Measurements from ENCODE around the gene PRELID1. TPM values are rescaled to one million over a fixed set of nuclear protein-coding genes. Genes with fewer than 3 reads are reported as not detected.

PRELID1 gene
- total RNA-seq, 1 donor from 2014 or later: 39.1 TPM

DNA sequence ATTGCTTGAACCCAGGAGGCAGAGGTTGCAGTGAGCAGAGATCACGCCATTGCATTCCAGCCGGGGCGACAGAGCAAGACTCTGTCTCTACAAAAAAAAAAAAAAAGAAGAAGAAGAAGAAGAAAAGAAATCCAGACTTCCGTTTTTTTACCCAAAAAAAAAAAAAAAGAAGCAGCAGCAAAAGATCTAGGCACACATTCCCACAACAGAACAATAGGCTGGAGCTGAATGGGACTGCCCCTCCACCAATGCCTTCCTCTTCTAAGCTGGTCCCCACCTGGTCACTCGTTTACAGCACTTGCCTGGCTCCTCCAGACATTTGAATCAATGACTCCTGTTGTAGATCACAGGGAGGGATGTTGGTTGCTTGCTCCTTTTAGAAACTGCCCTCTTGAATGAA, 49.5 kb downstream of the PRELID1 start:
- H3K4me3 ChIP-seq (ENCODE audit: low read length in 3 of 3): no peak overlapping the region
- no peaks in the 10 kb centered on the region for H3K9me3 ChIP-seq (ENCODE audit: control insufficient read depth in 3 of 3, low read length in 3 of 3)
- H3K27ac ChIP-seq (ENCODE audit: low read depth, low read length): no peak overlapping the region
- H3K36me3 ChIP-seq (ENCODE audit: control insufficient read depth in 3 of 3, insufficient read depth in 3 of 3, low read length in 3 of 3): peaks cover 8 to 13% (median 10%) of the 10 kb centered on the region in 3 donors
- H3K9ac ChIP-seq (ENCODE audit: low read depth in 1 of 3, low read length in 3 of 3): no peak overlapping the region
- no peaks in the 10 kb centered on the region for H3K27me3 ChIP-seq (ENCODE audit: control insufficient read depth in 3 of 3, insufficient read depth in 3 of 3, low read length in 3 of 3)
- H3K4me1 ChIP-seq (ENCODE audit: control insufficient read depth in 3 of 3, insufficient read depth in 3 of 3, low read length in 3 of 3): peaks cover 27 to 41% (median 35%) of the 10 kb centered on the region in 3 donors

DNA sequence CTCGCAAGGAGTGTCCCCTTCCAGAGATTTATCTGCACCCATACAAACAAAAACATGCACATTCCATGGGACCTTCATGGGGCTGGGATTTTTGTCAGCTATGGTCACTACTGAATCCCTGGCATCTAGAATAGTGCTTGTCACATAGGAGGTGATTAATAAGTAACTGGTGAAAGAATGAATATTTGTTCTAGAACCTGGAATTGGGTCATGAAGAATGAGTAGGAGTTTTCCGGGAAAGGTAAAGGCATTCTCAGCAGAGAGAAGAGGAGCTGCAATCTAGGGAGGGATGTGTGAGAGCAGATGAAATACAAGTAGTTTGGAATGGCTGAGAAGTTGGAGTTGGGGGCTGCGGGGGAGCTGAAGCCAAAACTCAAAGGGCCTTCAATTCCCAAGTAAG, 50.7 kb downstream of the PRELID1 start:
- H3K9me3 ChIP-seq (ENCODE audit: control insufficient read depth in 3 of 3, low read length in 3 of 3): no peaks in the 10 kb centered on the region
- H3K4me3 ChIP-seq (ENCODE audit: low read length in 3 of 3): no peak overlapping the region
- H3K27me3 ChIP-seq (ENCODE audit: control insufficient read depth in 3 of 3, insufficient read depth in 3 of 3, low read length in 3 of 3): no peaks in the 10 kb centered on the region
- H3K36me3 ChIP-seq (ENCODE audit: control insufficient read depth in 3 of 3, insufficient read depth in 3 of 3, low read length in 3 of 3): peaks cover 7 to 10% (median 9%) of the 10 kb centered on the region in 3 donors
- H3K9ac ChIP-seq (ENCODE audit: low read depth in 1 of 3, low read length in 3 of 3): no peak overlapping the region
- H3K4me1 ChIP-seq (ENCODE audit: control insufficient read depth in 3 of 3, insufficient read depth in 3 of 3, low read length in 3 of 3): peaks cover 38 to 48% (median 47%) of the 10 kb centered on the region in 3 donors
- H3K27ac ChIP-seq (ENCODE audit: low read depth, low read length): no peak overlapping the region

DNA sequence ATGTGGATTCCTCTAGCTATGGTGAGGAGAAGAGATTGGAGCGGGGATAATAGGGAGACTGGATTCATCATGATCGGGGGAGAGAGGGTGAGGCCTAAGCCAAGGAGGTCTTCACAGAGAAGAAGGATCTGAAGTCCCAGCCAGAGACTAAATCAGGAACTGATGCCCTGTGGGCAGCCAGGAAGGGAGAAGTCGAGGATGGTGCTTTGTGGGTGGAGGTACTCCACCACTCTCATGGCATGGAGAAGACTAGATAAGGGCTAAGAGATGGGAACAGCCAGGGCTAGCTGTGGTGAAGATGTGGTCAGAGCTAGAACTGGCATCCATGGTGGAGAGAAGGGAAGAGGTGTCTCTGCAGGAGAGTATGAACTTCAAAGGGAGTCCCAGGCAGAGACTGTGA, 51.1 kb downstream of the PRELID1 start:
- Histone ChIP-seq H3K27ac (ENCODE audit: low read depth, low read length) (no peak overlapping the region), H3K4me1 (ENCODE audit: control insufficient read depth in 3 of 3, insufficient read depth in 3 of 3, low read length in 3 of 3) (peaks cover 34 to 48% (median 47%) of the 10 kb centered on the region in 3 donors), H3K9ac (ENCODE audit: low read depth in 1 of 3, low read length in 3 of 3) (no peak overlapping the region), H3K9me3 (ENCODE audit: control insufficient read depth in 3 of 3, low read length in 3 of 3) (no peaks in the 10 kb centered on the region), H3K4me3 (ENCODE audit: low read length in 3 of 3) (no peak overlapping the region), H3K27me3 (ENCODE audit: control insufficient read depth in 3 of 3, insufficient read depth in 3 of 3, low read length in 3 of 3) (no peaks in the 10 kb centered on the region), H3K36me3 (ENCODE audit: control insufficient read depth in 3 of 3, insufficient read depth in 3 of 3, low read length in 3 of 3) (peaks cover 4 to 9% (median 5%) of the 10 kb centered on the region in 3 donors)

DNA sequence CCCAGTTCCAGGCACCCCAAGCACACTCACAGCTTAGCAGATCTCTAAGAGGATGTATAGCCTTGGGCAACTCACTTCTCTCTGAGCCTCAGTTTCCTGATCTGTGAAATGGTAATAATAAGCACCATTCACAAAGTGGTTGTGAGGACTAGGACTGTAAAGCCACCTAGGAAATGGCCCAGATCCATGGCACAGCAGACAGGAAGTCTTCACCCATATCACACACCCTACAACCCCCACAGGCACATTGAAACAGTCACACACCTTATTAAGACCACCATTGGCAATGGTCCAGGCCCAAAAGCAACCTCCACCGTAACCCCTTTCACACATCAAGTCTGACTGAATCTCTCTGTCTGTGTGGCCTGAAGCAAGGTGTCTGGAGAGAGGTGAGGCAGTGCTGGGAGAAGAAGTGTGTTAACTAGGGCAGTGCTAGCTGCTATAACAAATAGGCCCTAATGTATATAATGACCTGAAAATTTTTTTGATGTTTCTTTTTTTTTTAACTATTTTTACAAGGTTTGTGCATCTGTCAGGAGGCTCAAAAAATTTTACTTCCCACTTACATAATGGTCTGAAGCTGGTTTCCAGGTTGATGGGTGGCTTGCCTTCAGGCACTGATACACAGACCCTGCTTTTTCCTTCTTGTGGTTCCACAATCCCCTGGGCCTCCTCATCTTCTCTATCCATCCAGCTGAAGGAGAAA, 51.7 kb downstream of the PRELID1 start:
- Histone ChIP-seq H3K9ac (ENCODE audit: low read depth in 1 of 3, low read length in 3 of 3) (no peak overlapping the region), H3K36me3 (ENCODE audit: control insufficient read depth in 3 of 3, insufficient read depth in 3 of 3, low read length in 3 of 3) (peaks cover 0 to 3% (median 0%) of the 10 kb centered on the region in 3 donors), H3K27me3 (ENCODE audit: control insufficient read depth in 3 of 3, insufficient read depth in 3 of 3, low read length in 3 of 3) (no peaks in the 10 kb centered on the region), H3K9me3 (ENCODE audit: control insufficient read depth in 3 of 3, low read length in 3 of 3) (no peaks in the 10 kb centered on the region), H3K4me3 (ENCODE audit: low read length in 3 of 3) (no peak overlapping the region), H3K4me1 (ENCODE audit: control insufficient read depth in 3 of 3, insufficient read depth in 3 of 3, low read length in 3 of 3) (peaks cover 28 to 47% (median 42%) of the 10 kb centered on the region in 3 donors), H3K27ac (ENCODE audit: low read depth, low read length) (no peak overlapping the region)

- peaks cover 23 to 42% (median 37%) of the 10 kb centered on the region in 3 donors for H3K4me1 ChIP-seq (ENCODE audit: control insufficient read depth in 3 of 3, insufficient read depth in 3 of 3, low read length in 3 of 3)
- H3K4me3 ChIP-seq (ENCODE audit: low read length in 3 of 3): no peak overlapping the region
These were observed 52.2 kb downstream of the PRELID1 start for GRCh38 chr5:177355868-177356168.

More at GRCh38 chr5:177355868-177356168, 52.2 kb downstream of the PRELID1 start:
- H3K27me3 ChIP-seq (ENCODE audit: control insufficient read depth in 3 of 3, insufficient read depth in 3 of 3, low read length in 3 of 3): no peaks in the 10 kb centered on the region
- peaks cover 0 to 2% (median 0%) of the 10 kb centered on the region in 3 donors for H3K36me3 ChIP-seq (ENCODE audit: control insufficient read depth in 3 of 3, insufficient read depth in 3 of 3, low read length in 3 of 3)
- H3K9ac ChIP-seq (ENCODE audit: low read depth in 1 of 3, low read length in 3 of 3): no peak overlapping the region
- H3K27ac ChIP-seq (ENCODE audit: low read depth, low read length): no peak overlapping the region
- no peaks in the 10 kb centered on the region for H3K9me3 ChIP-seq (ENCODE audit: control insufficient read depth in 3 of 3, low read length in 3 of 3)

Other genes starting within 250 kb of the PRELID1 start
- gene FGFR4, start 216.9 kb upstream of the PRELID1 start, total RNA-seq: 51.1 TPM
- 57.4 TPM for gene NSD1, start 170.0 kb upstream of the PRELID1 start, total RNA-seq
- 12.0 TPM for gene RAB24, start 80 bp upstream of the PRELID1 start, total RNA-seq
- gene MXD3, start 8.1 kb downstream of the PRELID1 start, total RNA-seq: 5.7 TPM
- 124 TPM for gene LMAN2, start 47.9 kb downstream of the PRELID1 start, total RNA-seq
- gene RGS14, start 54.1 kb downstream of the PRELID1 start, total RNA-seq: 12.5 TPM
- not detected for gene SLC34A1, start 80.6 kb downstream of the PRELID1 start, total RNA-seq
- gene PFN3, start 96.9 kb downstream of the PRELID1 start, total RNA-seq: not detected
- not detected for gene F12, start 105.8 kb downstream of the PRELID1 start, total RNA-seq
- gene GRK6, start 122.9 kb downstream of the PRELID1 start, total RNA-seq: 12.5 TPM
- gene PRR7, start 143.0 kb downstream of the PRELID1 start, total RNA-seq: 0.52 TPM
- gene DBN1, start 169.8 kb downstream of the PRELID1 start, total RNA-seq: 108 TPM
- gene PDLIM7, start 193.8 kb downstream of the PRELID1 start, total RNA-seq: 44.9 TPM
- gene DOK3, start 206.0 kb downstream of the PRELID1 start, total RNA-seq: 5.7 TPM
- 33.9 TPM for gene DDX41, start 213.2 kb downstream of the PRELID1 start, total RNA-seq

All from skeletal muscle tissue (tissue), 4 donors.